Testis (tissue), 3 donors: ENCODE data around the gene CLK3. TPM values are rescaled to one million over a fixed set of nuclear protein-coding genes. Genes with fewer than 3 reads are reported as not detected.

Experiments
- DNase-seq: peaks from one replicate; pipeline ENCODE4 v3.0.0-alpha.2; 2019
- H3K27ac ChIP-seq, 2 donors: fragments of 200-600 bp; sonication (generic); one replicate each; pipeline ENCODE4 v1.5.1; 2019
- H3K27me3 ChIP-seq: fragments of 200-600 bp; sonication (generic); one replicate; pipeline ENCODE4 v1.5.1; 2019
- H3K36me3 ChIP-seq: fragments of 200-600 bp; sonication (generic); one replicate; pipeline ENCODE4 v1.5.1; 2017; ENCODE audit warnings: low read depth; ENCODE audit errors: missing control alignments
- H3K4me1 ChIP-seq: fragments of 200-600 bp; sonication (generic); one replicate; pipeline ENCODE4 v1.5.1; 2019
- H3K4me3 ChIP-seq, 2 donors: fragments of 200-600 bp; sonication (generic); one replicate each; pipeline ENCODE4 v1.5.1; 2017 to 2019
- H3K9me3 ChIP-seq: fragments of 200-600 bp; sonication (generic); one replicate; pipeline ENCODE4 v1.5.1; 2017
- CTCF ChIP-seq, 3 experiments: fragments of 450-650 bp in 2 of 3; fragments of 200-600 bp in 1 of 3; sonication (generic) in 1 of 3; IDR thresholded peaks; one replicate each; pipeline ENCODE4 v1.5.1; 2016 to 2019; ENCODE audit warnings: antibody characterized with exemption in 3 of 3, mild to moderate bottlenecking in 2 of 3, moderate library complexity in 1 of 3
- POLR2A ChIP-seq: fragments of 450-650 bp; IDR thresholded peaks from one replicate; pipeline ENCODE4 v1.6.1; 2017; ENCODE audit warnings: antibody characterized with exemption, mild to moderate bottlenecking, moderate library complexity
- WGBS, 2 donors: methylation state at CpG; one replicate each; pipeline ENCODE4 v1.1.5; 2018; 5-methylcytosine and 5-hydroxymethylcytosine counted together
- intact Hi-C: fragments of 100-400 bp; cut with DNase I; formaldehyde crosslinking; loops from one replicate; pipeline ENCODE4 v1.15.1; 2023; ENCODE audit warnings: low total_unique reads
- polyA plus RNA-seq: library from polyadenylated mRNA; stranded (reverse); fragments of 350-450 nt; fragmentation: Illumina TruSeq; extraction: RNeasy Lipid Tissue Mini Kit (QIAGEN cat#74804); gene quantifications from one replicate; pipeline ENCODE4 v1.2.3, GENCODE V29; 2014; ENCODE audit warnings: low read depth, low replicate concordance; ENCODE audit not compliant: insufficient read depth
- total RNA-seq, 2 donors: library from RNA; depleted of rRNA; stranded (reverse); fragments of >200 nt; gene quantifications; one replicate each; pipeline ENCODE4 v1.2.3, GENCODE V29; 2016

Gene CLK3
- total and polyA plus RNA-seq, 3 donors from 2014 or later, result 137 to 197 (median 162) TPM

- Histone ChIP-seq H3K27ac (no peak overlapping the region), H3K4me3 (no peak overlapping the region), H3K9me3 (no peaks in the 10 kb centered on the region), H3K36me3 (no peaks in the 10 kb centered on the region), H3K4me1 (no peaks in the 10 kb centered on the region), H3K27me3 (no peaks in the 10 kb centered on the region)
- intact Hi-C loops, result loop anchor here (10.0 kb wide), 1 partner anchor 324 kb away; the partner anchor contains the start of gene RPP25
- 65 to 75% methylated on average over 4 to 6 of the region's 6 CpGs for WGBS, 2 donors
- TF ChIP-seq CTCF (IDR thresholded peaks at IDR 0.05) (no peak), POLR2A (no peak)
- no peak for DNase-seq
These were observed 14.8 kb downstream of the CLK3 start for GRCh38 chr15:74630284-74631086.

- H3K9me3 ChIP-seq, result no peaks in the 10 kb centered on the region
- no peaks in the 10 kb centered on the region for H3K36me3 ChIP-seq
- H3K4me3 ChIP-seq, result no peak overlapping the region
- DNase-seq, result no peak
- H3K27me3 ChIP-seq, result no peaks in the 10 kb centered on the region
- H3K27ac ChIP-seq, result no peak overlapping the region
- TF ChIP-seq POLR2A (no peak), CTCF (IDR thresholded peaks at IDR 0.05) (no peak)
- intact Hi-C loops, result loop anchor here (10.0 kb wide), 1 partner anchor 324 kb away; the partner anchor contains the start of gene RPP25
- H3K4me1 ChIP-seq, result no peaks in the 10 kb centered on the region
- 63 to 74% methylated on average over 3 of the region's 3 CpGs for WGBS, 2 donors
These were observed 15.4 kb downstream of the CLK3 start for GRCh38 chr15:74631087-74631385.

- intact Hi-C loops, result loop anchor here (10.0 kb wide), 1 partner anchor 323 kb away; the partner anchor contains the start of gene RPP25
- TF ChIP-seq CTCF (IDR thresholded peaks at IDR 0.05), result no peak
- no peak for TF ChIP-seq POLR2A
These were observed 15.8 kb downstream of the CLK3 start for GRCh38 chr15:74631408-74631807.

GRCh38 chr15:74631935-74632560, 16.4 kb downstream of the CLK3 start:
- Histone ChIP-seq H3K4me1 (no peaks in the 10 kb centered on the region), H3K36me3 (no peaks in the 10 kb centered on the region), H3K27me3 (no peaks in the 10 kb centered on the region), H3K4me3 (no peak overlapping the region), H3K27ac (no peak overlapping the region), H3K9me3 (no peaks in the 10 kb centered on the region)
- DNase-seq, result peak; percentile 82
- 62 to 83% methylated on average over 6 to 8 of the region's 8 CpGs for WGBS, 2 donors
- no peak for TF ChIP-seq POLR2A
- TF ChIP-seq CTCF (IDR thresholded peaks at IDR 0.05), result peak; percentile 59 to 78 (median 71)
- intact Hi-C loops, result loop anchor here (10.0 kb wide), 1 partner anchor 323 kb away; the partner anchor contains the start of gene RPP25

More at GRCh38 chr15:74631408-74631807, 15.8 kb downstream of the CLK3 start:
- no peaks in the 10 kb centered on the region for H3K9me3 ChIP-seq
- H3K4me3 ChIP-seq, result no peak overlapping the region
- no peak overlapping the region for H3K27ac ChIP-seq
- 63 to 75% methylated on average over 3 of the region's 3 CpGs for WGBS, 2 donors
- no peaks in the 10 kb centered on the region for H3K36me3 ChIP-seq
- no peak for DNase-seq
- no peaks in the 10 kb centered on the region for H3K27me3 ChIP-seq
- no peaks in the 10 kb centered on the region for H3K4me1 ChIP-seq
